Epidermal melanocyte (primary cell): ENCODE results near the gene RHEBL1.
A peak's percentile ranks its signal among the peaks of the same experiment; 100 is the strongest.

ENCODE experiments used
- DNase-seq: peaks from one replicate; pipeline ENCODE4 v3.0.0; 2011; ENCODE audit warnings: low spot score; ENCODE audit not compliant: insufficient read length

RHEBL1 gene

DNA sequence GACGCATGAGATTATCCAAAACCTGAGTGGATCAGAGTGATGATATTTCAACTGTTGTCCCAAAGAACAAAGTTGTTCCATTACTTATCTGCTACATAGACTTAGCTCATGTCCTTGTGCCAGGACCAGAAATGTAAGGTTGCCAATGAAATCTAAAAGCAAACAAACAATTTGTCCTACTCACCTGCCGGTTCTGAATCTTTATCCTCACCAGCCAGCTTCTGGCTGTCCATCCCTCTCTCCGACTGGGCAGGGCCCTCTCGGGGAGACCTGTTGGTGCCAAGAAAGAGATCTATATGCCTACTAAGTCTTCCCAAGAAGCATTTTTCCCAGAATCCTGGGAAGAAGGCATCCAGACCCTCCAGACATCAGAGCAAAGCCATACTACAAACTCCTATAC is 14.7 kb downstream of the RHEBL1 start:
- DNase-seq, result no peak

DNA sequence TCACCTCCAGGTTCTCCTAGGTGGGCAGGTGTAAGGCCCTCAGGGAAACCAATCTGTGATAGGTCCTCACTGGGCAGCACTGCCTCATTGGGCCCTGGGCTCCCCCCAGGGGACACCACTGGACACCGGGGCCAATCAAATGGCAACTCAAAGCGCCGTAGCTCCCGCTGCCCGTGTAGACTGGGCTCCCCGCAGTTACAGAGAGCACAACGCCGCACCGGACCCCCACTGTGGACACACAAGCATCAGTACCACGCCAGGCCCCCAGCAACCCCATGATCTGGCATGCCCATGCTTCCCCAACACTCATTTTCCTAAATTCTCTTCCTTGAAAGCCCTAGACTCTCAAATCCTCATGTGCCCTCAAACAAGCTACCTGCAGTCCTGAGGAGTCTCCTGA is 15.3 kb downstream of the RHEBL1 start:
- DNase-seq, result no peak

DNA sequence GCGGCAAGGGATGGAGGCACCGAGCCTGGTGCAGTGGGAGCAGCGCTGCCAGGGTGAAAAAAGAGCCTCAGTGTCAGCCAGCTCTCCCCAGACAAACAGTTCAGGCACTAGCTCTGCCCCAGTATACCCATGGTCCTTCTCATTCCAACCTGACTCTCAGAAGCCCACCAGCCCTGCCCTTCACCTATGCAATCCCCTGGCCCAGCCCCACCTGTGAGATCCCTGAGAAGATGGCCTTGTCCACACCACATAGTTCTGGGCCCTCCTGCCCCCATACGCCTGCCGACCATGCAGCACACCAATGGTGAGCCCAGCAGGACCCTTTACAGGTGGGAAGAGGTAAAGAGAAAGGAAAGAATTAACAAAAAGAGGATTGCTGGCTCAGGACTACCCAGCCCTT is 15.7 kb downstream of the RHEBL1 start:
- DNase-seq, result peak; percentile 8

DNA sequence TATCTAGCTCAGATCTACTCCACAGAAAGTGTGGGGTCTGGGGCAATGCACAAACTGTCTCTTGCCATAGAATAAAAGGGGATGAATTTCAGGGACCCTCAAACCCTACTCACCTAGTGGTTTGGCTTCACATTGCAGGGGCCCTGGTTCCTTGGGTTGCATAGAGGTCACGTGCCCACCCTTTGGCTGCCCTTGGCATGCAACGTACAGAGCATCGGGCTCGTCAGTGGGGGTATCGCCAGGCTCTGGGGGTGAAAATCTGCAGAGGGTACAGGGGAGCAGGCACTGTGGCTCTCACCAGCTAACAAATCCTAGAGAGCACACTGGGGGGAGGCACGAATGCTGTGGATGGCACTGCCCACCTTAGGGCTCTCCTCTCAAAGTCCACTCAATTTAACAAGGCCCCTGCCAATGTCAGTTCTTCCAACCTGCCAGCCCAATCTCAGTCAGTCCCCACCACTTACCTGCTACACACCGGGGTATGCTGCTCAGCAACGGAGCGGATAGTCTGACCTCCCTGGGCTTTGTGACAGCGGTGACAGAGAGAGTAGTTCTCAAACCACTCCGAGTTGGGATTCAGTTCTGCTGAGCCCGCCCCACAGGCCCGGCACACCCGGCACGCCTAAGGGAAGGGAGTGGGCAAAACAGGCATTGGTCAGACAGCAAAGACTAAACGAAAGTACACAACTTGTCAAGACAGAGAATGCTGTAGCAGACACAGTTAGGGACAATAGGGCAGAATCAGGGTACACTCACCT is 17.1 kb downstream of the RHEBL1 start:
- DNase-seq, result peak; percentile 12

DNA sequence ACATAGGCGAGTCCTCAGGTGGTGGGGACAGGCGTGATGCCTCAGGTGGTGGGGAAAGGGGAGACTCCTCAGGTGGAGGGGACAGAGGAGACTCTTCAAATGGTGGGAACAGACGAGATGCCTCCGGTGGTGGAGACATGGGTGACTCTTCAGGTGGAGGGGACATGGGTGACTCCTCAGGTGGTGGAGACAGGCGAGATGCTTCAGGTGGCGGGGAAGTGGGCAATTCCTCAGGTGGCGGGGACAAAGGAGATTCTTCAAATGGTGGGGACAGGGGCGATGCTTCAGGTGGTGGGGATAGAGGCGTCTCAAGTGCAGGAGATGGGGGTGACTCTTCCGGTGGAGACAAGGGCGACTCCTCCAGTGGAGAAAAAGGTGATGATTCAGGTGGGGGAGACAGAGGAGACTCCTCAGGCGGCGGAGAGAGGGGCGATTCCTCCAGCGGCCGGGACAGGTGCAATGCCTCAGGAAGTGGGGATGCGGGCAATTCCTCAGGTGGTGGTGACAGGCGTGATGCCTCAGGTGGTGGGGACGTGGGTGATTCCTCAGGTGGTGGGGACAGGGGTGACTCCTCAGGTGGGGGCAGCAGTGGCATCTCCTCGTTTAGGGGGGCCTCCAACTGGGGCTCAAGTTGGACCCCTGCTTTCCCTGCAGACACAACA is 17.9 kb downstream of the RHEBL1 start:
- peak; percentile 14 for DNase-seq

DNA sequence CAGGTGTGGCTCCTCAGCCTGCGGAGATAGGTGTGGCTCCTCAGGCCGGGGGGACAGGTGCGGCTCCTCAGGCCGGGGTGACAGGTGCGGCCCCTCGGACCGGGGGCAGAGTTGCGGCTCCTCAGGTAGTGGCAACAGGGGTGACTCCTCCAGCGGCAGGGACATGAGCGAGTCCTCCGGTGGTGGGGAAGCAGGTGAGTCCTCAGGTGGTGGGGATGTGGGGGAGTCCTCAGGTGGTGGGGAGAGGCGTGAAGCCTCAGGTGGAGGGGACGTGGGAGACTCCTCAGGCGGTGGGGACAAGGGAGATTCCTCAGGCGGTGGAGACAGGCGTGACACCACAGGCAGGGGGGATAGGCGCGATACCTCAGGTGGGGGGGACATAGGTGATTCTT is 18.4 kb downstream of the RHEBL1 start:
- DNase-seq, result peak; percentile 10

DNA sequence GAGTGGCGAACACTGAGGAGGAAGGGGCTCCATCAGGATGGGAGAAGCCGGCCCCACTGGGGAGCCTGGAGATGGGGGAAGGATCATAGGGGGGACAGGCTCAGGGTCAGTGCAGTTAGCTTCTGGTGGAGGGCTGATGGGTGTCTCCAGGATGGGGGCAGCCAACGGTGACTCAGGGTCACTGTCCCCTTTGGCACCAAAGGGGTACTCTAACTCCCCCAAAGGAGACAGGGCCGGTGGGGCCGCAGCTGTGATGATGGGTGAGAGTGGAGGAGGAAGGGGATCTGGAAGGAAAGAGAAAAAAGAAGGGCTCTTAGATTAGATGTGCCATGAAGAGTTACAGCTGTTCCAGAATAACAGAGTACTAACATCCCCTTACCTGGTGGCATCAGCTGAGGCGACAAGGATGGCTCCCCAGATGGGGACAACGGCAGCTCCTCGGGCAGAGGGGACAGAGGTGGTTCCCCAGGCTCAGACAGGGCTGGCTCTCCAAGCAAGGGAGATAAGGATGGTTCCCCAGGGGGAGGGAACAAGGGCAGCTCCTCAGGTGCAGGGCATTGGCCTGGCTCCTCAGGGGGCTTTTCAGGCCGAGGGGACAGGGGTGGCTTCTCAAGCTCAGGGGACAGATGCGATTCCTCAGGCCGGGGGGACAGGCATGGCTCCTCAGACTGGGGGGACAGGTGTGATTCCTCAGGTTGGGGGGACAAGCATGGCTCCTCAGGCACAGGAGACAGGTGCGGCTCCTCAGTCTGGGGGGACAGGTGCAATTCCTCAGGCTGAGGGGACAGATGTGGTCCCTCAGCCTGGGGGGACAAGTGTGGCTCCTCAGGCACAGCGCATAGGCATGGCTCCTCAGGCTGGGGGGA is 19.0 kb downstream of the RHEBL1 start:
- DNase-seq, result peak; percentile 14

DNA sequence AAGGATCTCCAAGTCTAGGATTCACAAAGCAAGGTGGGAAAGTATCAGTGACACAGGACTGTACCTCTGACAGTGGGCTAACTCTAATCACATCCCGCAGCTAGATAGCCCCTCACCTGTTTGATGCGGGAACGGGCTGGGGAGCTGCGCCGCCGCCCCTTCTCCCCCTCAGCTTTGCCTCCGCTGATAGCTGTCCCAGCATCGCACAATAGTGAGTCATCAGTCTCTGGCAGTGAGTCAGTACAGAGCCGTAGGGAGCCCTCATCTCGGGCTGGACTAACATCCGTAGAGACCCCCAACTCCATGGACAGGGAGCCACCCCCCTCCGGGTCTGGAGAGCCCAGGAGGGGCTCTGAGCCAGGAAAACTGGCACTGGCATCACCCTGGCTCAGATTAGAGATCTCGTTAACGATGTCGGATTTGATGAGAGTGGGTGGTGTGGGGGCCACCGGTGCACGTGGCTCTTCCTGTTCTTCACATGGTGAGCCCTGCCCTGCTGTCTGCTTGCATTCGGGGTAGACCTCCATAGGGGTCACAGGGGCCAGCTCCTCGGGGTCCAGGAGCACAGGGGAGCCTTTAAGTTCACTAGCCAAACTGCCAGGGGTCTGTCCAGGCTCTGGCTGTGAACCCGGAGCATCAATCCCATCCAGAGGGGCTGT is 20.1 kb downstream of the RHEBL1 start:
- peak; percentile 14 for DNase-seq

DNA sequence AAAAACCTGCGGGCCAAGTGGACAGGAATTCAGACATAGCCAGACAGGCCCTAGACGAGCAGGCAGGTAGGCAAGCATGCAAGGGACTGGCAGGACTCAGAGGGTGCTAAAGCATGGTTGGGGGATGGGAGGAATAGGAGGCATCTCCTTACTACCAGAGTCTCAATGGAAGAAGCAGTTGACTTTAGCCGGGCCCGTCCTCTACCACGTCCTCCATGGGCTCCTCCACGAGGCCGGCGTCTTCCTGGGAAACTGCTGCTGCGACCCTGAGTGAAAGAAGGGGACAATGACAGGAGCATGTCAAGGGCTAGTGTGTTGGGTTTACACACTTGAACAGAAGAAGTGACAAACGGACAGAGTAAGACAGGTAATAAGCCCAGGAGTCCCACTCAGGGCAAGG is 20.8 kb downstream of the RHEBL1 start:
- DNase-seq, result no peak

DNA sequence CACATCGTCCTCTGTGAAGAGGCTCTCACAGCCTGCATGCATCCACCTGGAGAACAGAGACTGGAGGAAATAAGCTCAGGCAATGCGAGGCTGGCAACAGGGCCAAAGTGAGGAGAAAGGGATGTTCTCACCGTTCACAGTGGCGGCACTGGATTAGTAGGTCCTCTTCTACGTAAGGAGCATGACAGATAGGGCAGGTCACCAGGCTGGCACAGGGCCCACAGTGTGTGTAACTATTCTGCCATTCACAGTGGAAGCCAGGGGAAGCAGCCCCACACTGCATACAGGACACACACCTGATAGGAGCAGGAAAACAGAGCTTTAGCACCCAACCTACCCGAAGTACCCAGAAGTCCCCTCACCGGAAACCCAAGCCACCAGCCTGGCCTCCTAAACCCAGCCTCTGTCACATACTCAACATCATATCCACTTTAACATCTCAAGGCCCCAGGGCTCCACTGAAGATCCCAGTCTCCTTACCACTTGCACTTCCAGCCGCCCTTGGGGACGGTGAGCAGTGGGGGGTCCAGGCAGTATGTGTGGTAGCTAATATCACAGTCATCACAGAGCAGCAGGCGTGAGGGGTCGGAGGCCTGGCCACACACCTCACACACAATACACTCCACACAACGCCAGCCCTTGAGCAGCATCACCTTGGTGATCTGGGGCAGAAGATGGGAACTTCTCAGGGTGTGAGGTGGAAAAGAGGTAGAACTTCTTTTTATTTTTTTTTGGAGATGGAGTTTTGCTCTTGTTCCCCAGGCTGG is 23.5 kb downstream of the RHEBL1 start:
- DNase-seq, result no peak

DNA sequence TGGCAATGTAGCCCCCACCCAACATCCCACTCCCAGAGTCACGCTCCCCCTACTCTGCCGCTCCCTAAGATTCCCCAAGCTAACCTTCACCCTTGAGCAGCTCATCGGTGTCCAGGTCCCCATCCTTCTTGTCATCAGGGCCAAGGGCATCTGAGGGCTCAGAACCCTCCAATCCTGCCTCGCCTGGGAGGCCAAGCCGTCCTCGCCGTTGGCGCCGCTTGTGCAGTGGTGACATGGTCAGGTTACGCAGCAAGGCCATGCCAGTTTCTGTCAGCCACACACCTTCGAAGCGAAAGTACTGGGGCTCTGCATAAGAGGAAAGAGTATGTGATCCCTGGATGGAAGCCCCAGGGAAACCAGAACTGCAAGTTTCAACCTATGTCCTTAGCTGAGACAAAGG is 25.1 kb downstream of the RHEBL1 start:
- DNase-seq, result no peak

DNA sequence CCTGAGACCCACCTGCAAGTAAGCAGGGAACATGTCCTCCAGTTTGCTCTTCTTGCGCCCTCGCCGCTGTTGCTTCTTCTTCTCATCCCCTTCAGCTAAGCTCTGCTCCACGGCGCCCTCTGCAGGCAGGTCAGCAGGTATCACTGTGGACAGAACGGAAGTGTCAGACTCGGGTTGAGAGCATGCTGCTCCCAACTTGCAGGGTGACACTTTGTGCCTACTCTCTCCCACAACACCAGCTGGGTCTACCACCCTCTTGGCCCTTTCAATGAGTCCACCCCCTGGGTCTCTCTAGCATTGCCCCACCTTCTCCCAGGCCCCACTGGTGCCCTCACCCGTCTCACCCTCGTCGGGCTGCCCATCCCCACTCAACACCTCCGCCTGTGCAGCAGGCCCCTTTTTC is 25.9 kb downstream of the RHEBL1 start:
- DNase-seq, result peak; percentile 74

DNA sequence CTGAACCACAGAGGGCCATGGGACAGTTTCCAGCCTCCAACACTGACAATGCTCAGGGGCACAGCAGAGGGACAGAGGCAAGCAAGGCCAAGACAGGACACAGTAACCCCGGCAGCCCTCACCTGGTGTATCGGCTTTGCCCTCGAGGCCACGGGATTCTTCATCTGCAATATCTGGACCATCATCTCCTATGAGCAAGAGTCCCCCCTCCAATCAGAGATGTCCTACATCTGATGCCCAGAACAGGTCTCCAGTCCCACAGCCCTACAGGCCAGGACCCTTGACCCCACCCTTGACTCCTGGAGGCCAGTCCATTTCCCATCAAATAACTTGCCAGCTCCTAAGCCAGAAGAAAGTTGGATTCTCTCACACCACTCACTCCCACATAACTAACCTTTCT is 26.5 kb downstream of the RHEBL1 start:
- no peak for DNase-seq

DNA sequence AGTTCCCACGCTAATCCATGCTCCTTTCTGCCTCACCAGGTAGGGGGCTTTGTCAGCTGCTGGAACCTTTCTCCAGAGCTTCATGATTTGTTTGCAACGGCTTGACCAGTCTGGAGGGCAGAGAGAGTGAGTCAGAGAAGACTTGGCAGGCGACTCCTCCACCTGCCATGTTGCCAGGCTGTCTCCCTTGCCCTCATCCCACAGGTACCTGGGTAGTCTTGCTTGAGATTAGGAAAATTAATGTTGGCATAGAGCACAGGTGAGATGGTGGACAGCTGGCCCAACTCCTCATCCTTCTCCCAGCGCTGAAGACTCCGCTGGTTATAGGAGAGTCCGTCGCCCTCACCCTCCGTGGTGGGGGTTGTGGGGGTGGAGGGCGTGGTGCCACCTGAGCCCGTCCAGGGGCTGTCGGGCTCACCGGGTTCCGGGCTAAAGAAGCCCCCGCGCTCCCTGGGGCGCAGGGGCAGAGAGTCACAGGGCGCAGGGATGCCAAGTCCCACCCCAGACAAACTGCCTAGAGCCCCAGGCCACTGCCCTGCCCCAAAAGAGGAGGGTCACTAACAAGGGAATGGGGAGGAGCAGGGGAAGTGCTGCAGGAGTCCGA is 27.8 kb downstream of the RHEBL1 start:
- no peak for DNase-seq

DNA sequence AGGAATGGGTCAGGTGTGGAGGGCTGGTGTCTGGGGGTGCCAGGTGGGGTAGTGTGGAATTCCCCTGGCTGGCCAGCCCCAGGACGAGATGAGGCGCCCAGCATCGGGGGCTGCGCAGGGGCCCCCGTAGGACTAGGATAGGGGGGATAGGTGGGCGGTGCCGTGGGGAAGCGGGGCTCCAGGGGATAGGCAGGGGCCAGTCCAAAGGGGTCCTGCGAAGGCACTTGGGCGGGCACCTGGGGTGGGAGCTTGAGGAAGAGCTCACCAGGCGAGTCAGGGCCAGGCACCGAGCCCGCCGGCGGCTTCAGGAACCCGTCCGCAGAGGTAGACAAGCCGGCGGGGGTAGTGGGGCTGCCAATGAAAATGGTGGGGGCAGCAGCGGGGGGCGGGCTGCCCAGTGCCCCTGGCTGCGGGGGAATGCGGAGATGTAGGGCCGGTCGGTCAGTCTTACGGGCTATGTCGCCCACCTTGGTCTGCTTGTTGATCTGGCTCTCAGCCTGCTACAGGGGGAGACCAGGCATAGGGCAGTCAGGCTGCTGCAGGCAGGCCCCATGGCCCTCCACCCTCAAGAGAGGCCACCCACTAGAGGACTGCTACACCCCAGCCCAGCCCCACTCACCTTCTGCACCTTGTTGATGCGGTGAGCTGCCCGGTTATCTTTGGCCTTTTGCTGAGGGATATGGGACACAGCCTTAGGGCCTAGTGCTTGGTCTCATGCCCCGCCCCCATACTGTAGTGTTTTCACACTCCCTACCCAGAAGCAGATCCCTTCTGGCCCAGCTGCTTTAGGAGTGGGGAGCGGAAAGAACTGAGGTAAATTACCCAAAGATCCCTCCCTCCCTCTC is 28.5 kb downstream of the RHEBL1 start:
- DNase-seq, result no peak

DNA sequence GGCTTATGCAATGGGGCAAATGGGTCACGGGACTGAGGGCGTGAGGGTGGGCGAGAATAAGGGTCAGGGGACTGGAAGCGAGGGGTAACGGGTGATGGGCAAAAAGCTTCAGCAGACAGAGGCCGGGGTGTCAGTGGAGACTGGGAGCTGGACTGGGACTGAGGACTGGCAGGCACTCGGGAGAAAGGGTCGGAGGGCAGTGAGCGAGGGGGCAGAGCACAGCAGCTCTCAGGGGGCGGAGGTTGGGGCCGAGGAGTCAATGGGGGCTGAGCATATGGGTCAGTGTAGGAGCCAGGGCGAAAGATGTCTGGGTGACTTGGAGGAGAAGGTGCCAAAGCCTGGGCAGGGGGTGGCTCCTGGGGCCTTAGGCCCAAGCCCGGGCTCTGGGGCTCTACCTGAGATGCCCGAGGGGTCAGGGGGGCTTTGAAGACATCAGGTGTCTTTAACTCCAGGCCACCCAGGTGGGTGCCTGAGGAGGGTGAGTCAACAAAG is 29.4 kb downstream of the RHEBL1 start:
- DNase-seq, result no peak

DNA sequence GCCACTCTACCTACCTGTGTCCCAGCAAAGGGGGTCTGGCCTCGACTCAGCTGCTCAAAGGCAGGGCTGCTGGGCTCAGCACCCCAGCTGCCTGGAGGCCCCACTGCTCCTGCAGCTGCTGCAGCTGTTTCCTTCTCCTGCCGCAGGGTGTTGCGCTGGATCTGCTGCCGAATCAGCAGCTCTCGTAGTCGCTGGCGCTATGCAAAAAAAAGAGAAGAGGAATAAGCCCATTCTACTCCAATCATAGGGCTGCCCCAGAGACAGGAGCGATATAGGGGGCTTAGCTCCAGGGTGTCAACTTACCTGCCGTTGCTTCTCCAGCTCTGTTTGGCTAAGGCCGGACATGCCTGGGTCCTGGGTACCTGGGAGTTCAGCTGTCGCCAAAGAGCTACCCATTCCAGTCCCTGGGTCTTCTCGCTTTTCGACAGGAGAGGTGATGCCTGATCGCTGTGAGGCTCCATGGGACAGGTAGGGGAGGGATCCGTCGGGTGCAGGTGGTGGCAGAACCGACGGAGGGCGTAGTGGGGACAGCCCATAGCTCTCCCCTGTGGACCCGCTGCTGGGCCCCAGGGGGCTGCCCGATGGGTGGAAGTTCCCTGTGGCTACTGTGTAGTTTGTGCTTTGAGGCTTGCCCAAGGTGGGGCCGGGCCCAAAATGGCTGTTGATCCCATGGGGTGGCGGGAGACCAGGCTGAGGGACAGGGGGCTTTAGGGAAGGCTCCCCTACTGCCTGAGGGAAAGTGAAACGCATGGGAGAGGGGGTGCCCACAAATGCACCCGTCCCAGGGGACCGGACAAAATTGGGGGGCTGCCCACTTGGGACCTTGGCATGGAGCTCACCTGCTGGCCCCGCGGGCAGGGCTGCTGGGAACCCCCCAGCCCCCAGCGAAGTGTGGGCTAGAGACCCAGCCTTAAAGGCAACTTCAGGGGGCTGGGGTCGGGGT is 30.1 kb downstream of the RHEBL1 start:
- DNase-seq, result no peak

DNA sequence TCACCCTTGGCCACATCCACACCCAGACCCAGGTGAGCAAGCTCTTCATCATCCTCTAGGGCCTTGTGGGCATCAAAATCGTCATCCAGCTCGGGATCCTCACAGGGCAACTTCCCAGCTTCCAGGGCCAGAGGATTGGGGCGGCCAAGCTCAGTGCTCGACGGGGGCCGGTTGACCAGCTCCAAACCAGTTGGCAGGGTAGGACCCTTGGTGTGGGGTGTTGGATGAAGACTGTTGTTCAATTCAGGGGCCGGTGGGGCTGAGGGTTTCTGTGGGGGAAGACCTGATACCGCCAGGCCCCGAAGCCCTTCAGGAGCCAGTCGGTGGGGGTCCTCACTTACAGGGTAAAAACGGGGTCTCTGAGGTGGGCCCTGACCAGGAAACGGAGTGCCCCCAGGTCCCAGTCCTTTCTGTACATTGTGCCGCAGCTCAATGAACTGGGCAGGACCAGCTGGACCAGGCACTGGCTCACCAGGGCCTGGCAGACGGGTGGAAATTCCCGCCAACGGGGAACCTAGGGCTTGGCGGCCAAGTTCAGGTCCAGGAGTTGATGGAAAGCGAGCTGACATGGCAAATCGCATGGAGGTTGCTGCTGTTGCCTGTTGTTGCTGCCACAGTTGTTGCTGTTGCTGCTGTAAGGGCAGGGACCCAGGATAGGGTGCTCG is 31.4 kb downstream of the RHEBL1 start:
- no peak for DNase-seq
